Panc1 (cell line): ENCODE measurements around the gene KCNQ1. TPM values are rescaled to one million over a fixed set of nuclear protein-coding genes. Genes with fewer than 3 reads are reported as not detected.

ENCODE experiments used
- ATAC-seq: fragments of 200-7000 bp; cut with Tn5 transposase; 2 replicates; pipeline ENCODE4 v1.9.1; 2020; ENCODE audit warnings: mild to moderate bottlenecking, moderate library complexity
- BruUV-seq: library from RNA; stranded (reverse); fragments of 400-500 nt; replicated peaks from 2 replicates; lab custom pipeline; 2021; lab: Mats Ljungman, UMichigan
- CTCF ChIA-PET: fragments of 300-600 bp; sonication (Branson Sonifier 250); formaldehyde crosslinking; loops from one replicate; lab custom pipeline; 2022; ENCODE audit warnings: antibody characterized with exemption; lab: Charles Lee
- POLR2A ChIA-PET: fragments of 300-600 bp; sonication (Branson Sonifier 250); formaldehyde crosslinking; loops from one replicate; lab custom pipeline; 2022; ENCODE audit warnings: antibody characterized with exemption; lab: Charles Lee
- DNase-seq: peaks from one replicate; pipeline ENCODE4 v3.0.0-alpha.2; 2010; ENCODE audit warnings: low read depth, low spot score
- H3K27ac ChIP-seq: 2 replicates; pipeline ENCODE4 v1.5.1; 2011; ENCODE audit warnings: mild to moderate bottlenecking, low read length, inconsistent platforms
- H3K27me3 ChIP-seq: fragments of 200-500 bp; sonication (Bioruptor generic); 2 replicates; pipeline ENCODE4 v1.6.0; 2014; ENCODE audit warnings: low read length, inconsistent platforms; ENCODE audit not compliant: control insufficient read depth, insufficient read depth
- H3K36me3 ChIP-seq: fragments of 200-500 bp; sonication (Bioruptor generic); 2 replicates; pipeline ENCODE4 v1.5.1; 2014; ENCODE audit warnings: inconsistent platforms, mild to moderate bottlenecking, low read length, moderate library complexity; ENCODE audit not compliant: control insufficient read depth, insufficient read depth
- H3K4me1 ChIP-seq: 2 replicates; pipeline ENCODE4 v1.5.1; 2011; ENCODE audit warnings: inconsistent platforms, mild to moderate bottlenecking, low read length, moderate library complexity; ENCODE audit not compliant: control insufficient read depth, insufficient read depth
- H3K4me3 ChIP-seq, 2 experiments: 2 replicates each; pipeline ENCODE4 v1.5.1; 2011 to 2012; ENCODE audit warnings: low read depth in 2 of 2, low read length in 2 of 2, mild to moderate bottlenecking in 2 of 2, inconsistent platforms in 1 of 2, moderate library complexity in 1 of 2
- H3K9me3 ChIP-seq: fragments of 200-500 bp; sonication (Bioruptor generic); 2 replicates; pipeline ENCODE4 v1.5.1; 2014; ENCODE audit warnings: low read depth, mild to moderate bottlenecking, inconsistent platforms, low read length, moderate library complexity; ENCODE audit not compliant: control insufficient read depth, insufficient read depth
- CTCF ChIP-seq: fragments of 450-650 bp; IDR thresholded peaks from 2 replicates; pipeline ENCODE4 v1.5.1; 2017; ENCODE audit warnings: mild to moderate bottlenecking
- POLR2AphosphoS5 ChIP-seq: IDR thresholded peaks from 2 replicates; pipeline ENCODE4 v1.6.1; 2012; ENCODE audit warnings: mild to moderate bottlenecking, low read depth, low read length, moderate library complexity
- REST ChIP-seq, 2 experiments: IDR thresholded peaks; 2 replicates each; pipeline ENCODE4 v1.6.1; 2011 to 2012; ENCODE audit warnings: low read depth in 2 of 2, control low read depth in 1 of 2, low read length in 1 of 2, mild to moderate bottlenecking in 1 of 2, moderate library complexity in 1 of 2; ENCODE audit not compliant: insufficient read depth in 1 of 2
- SIN3A ChIP-seq: IDR thresholded peaks from 2 replicates; pipeline ENCODE4 v1.6.1; 2012; ENCODE audit warnings: low read depth, mild to moderate bottlenecking, low read length, moderate library complexity, borderline replicate concordance; ENCODE audit not compliant: insufficient read depth
- TCF7L2 ChIP-seq: IDR thresholded peaks from 2 replicates; pipeline ENCODE4 v1.6.1; 2011; ENCODE audit warnings: mild to moderate bottlenecking, low read depth, low read length, inconsistent platforms
- in situ Hi-C: cut with HindIII; loops from 2 replicates; pipeline ENCODE4 v1.10.0; 2016; ENCODE audit warnings: low sequenced_read_pairs, low pct_unique_long_range_greater_than_20kb
- intact Hi-C: fragments of 100-400 bp; cut with micrococcal nuclease; formaldehyde crosslinking; loops from one replicate; pipeline ENCODE4 v1.10.0; 2022; ENCODE audit not compliant: unreplicated experiment
- total RNA-seq: library from RNA; stranded (reverse); gene quantifications from one replicate; pipeline ENCODE4 v1.2.1, GENCODE V29; 2021; ENCODE audit not compliant: unreplicated experiment

Gene KCNQ1
- total RNA-seq, 1 experiment from 2014 or later, result 1.0 TPM

DNA sequence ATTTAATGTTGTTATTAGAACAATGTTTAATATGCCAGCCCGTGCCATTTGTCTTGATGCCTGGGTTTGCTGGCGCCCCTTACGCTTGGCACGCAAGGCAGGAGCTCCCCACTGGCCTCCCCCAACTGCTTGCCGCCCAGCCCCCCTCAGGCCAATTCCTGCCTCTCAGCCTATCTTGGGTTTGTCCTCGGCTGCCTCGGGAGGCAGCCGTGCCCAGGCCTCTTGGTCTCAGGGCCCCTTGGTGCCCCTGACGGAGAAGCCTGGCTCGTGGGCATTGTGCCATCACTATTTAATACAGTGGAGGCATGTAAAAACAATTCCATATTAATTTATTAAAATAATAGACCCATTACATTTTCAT is 135.2 kb downstream of the KCNQ1 start:
- DNase-seq (no peak), ATAC-seq (no peak)
- no peaks in the 10 kb centered on the region for H3K27me3 ChIP-seq
- ChIA-PET POLR2A (no interaction called here), CTCF (no interaction called here)
- H3K27ac ChIP-seq, result no peak overlapping the region
- BruUV-seq, result no TSS peak
- in situ Hi-C loops, result no loop called here
- no peaks in the 10 kb centered on the region for H3K36me3 ChIP-seq
- no peaks in the 10 kb centered on the region for H3K9me3 ChIP-seq
- no peaks in the 10 kb centered on the region for H3K4me1 ChIP-seq
- intact Hi-C loops, result no loop called here
- TF ChIP-seq SIN3A (no peak), TCF7L2 (no peak), CTCF (no peak), REST (IDR thresholded peaks at IDR 0.05; ENCODE audit: insufficient read depth in 1 of 2, low read depth in 2 of 2, low read length in 1 of 2) (no peak), POLR2AphosphoS5 (no peak)
- no peak overlapping the region for H3K4me3 ChIP-seq

GRCh38 chr11:2580571-2581001 is 135.8 kb downstream of the KCNQ1 start:
- ChIA-PET POLR2A (no interaction called here), CTCF (no interaction called here)
- H3K4me1 ChIP-seq, result no peaks in the 10 kb centered on the region
- BruUV-seq, result no TSS peak
- H3K9me3 ChIP-seq, result no peaks in the 10 kb centered on the region
- ATAC-seq (no peak), DNase-seq (no peak)
- H3K27me3 ChIP-seq, result no peaks in the 10 kb centered on the region
- TF ChIP-seq SIN3A (no peak), CTCF (no peak), POLR2AphosphoS5 (no peak), REST (IDR thresholded peaks at IDR 0.05; ENCODE audit: insufficient read depth in 1 of 2, low read depth in 2 of 2, low read length in 1 of 2) (no peak), TCF7L2 (no peak)
- no peak overlapping the region for H3K27ac ChIP-seq
- in situ Hi-C loops (no loop called here), intact Hi-C loops (no loop called here)
- no peak overlapping the region for H3K4me3 ChIP-seq
- no peaks in the 10 kb centered on the region for H3K36me3 ChIP-seq
